GM12878 (cell line): Measurements from ENCODE around the gene FABP7. TPM values are rescaled to one million over a fixed set of nuclear protein-coding genes. Genes with fewer than 3 reads are reported as not detected.

Experiments used
- ATAC-seq: fragments of 200-7000 bp; cut with Tn5 transposase; 3 replicates; pipeline ENCODE4 v1.9.1; 2020; ENCODE audit warnings: mild to moderate bottlenecking, moderate library complexity
- BruUV-seq: library from RNA; stranded (reverse); fragments of 400-500 nt; replicated peaks from 2 replicates; lab custom pipeline; 2021; lab: Mats Ljungman, UMichigan
- CTCF ChIA-PET: fragments of 300-600 bp; sonication (Branson Sonifier 250); formaldehyde crosslinking; extraction: SDS; loops from one replicate; lab custom pipeline; 2021; ENCODE audit warnings: inconsistent platforms; lab: Yijun Ruan, JAX
- POLR2A ChIA-PET: fragments of 350-600 bp; formaldehyde crosslinking; extraction: SDS; loops from one replicate; lab custom pipeline; 2021; ENCODE audit warnings: inconsistent platforms; lab: Charles Lee
- RAD21 ChIA-PET: fragments of 300-600 bp; sonication (Branson Sonifier 250); formaldehyde crosslinking; loops from one replicate; lab custom pipeline; 2023; ENCODE audit warnings: antibody characterized with exemption; ENCODE audit not compliant: unreplicated experiment; lab: Charles Lee
- SMC1A ChIA-PET: fragments of 300-600 bp; sonication (Branson Sonifier 250); formaldehyde crosslinking; loops from one replicate; lab custom pipeline; 2023; ENCODE audit not compliant: unreplicated experiment, uncharacterized antibody; lab: Charles Lee
- DNase-seq: peaks from one replicate; pipeline ENCODE4 v3.0.0-alpha.2; 2011; ENCODE audit warnings: low read depth, low spot score
- FAIRE-seq: peaks from 3 replicates; lab custom pipeline; 2011; peaks lifted over from hg19 to GRCh38; lab: Jason Lieb, UNC
- H2AFZ ChIP-seq: 2 replicates; pipeline ENCODE4 v1.6.0; 2011; ENCODE audit warnings: low read depth, low read length, control low read depth; ENCODE audit not compliant: control insufficient read depth
- H3K27ac ChIP-seq: 2 replicates; pipeline ENCODE4 v1.5.1; 2011; ENCODE audit warnings: control low read depth; ENCODE audit not compliant: control insufficient read depth, insufficient read depth
- H3K27me3 ChIP-seq, 2 experiments: replicated peaks in 1 of 2; 2 replicates each; pipeline versions ENCODE4 v1.6.0 to v1.6.1; 2011; ENCODE audit warnings: low read length in 1 of 2; ENCODE audit not compliant: control insufficient read depth in 2 of 2, insufficient read depth in 2 of 2
- H3K36me3 ChIP-seq, 2 experiments: 2 replicates each; pipeline ENCODE4 v1.5.1; 2011; ENCODE audit warnings: low read length in 1 of 2; ENCODE audit not compliant: control insufficient read depth in 2 of 2, insufficient read depth in 2 of 2
- H3K4me1 ChIP-seq: 2 replicates; pipeline ENCODE4 v1.6.1; 2011; ENCODE audit warnings: mild to moderate bottlenecking, low read length, moderate library complexity, mixed read lengths; ENCODE audit not compliant: control insufficient read depth, insufficient read depth
- H3K4me2 ChIP-seq: 2 replicates; pipeline ENCODE4 v1.6.0; 2011; ENCODE audit warnings: control low read depth; ENCODE audit not compliant: control insufficient read depth, insufficient read depth
- H3K4me3 ChIP-seq: fragments of 200-600 bp; sonication (generic); 2 replicates; pipeline ENCODE4 v1.5.1; 2016
- H3K79me2 ChIP-seq: 2 replicates; pipeline ENCODE4 v1.6.0; 2011; ENCODE audit warnings: low read length; ENCODE audit not compliant: control insufficient read depth, insufficient read depth
- H3K9ac ChIP-seq: 2 replicates; pipeline ENCODE4 v1.8.0; 2011; ENCODE audit warnings: low read length, control low read depth, mixed read lengths; ENCODE audit not compliant: control insufficient read depth, insufficient read depth
- H3K9me3 ChIP-seq: replicated peaks from 3 replicates; pipeline ENCODE4 v1.5.1; 2011; ENCODE audit warnings: mild to moderate bottlenecking, low read length; ENCODE audit not compliant: control insufficient read depth, insufficient read depth
- H4K20me1 ChIP-seq: 2 replicates; pipeline ENCODE4 v1.6.0; 2011; ENCODE audit not compliant: control insufficient read depth, insufficient read depth
- BHLHE40 ChIP-seq, 2 experiments: fragments of 450-650 bp in 1 of 2; IDR thresholded peaks; 2 replicates each; pipeline ENCODE4 v1.6.1; 2011 to 2017; ENCODE audit warnings: low read depth in 2 of 2, borderline replicate concordance in 1 of 2, improper control_type of control experiment in 1 of 2, low read length in 1 of 2, mild to moderate bottlenecking in 1 of 2
- EP300 ChIP-seq, 2 experiments: fragments of 150-350 bp in 1 of 2; IDR thresholded peaks; 2 replicates each; pipeline ENCODE4 v1.6.1; 2011 to 2012; ENCODE audit warnings: low read depth in 2 of 2, low read length in 2 of 2, borderline replicate concordance in 1 of 2, improper control_type of control experiment in 1 of 2, inconsistent platforms in 1 of 2; ENCODE audit not compliant: control insufficient read depth in 1 of 2
- HDAC2 ChIP-seq: fragments of 200-600 bp; sonication (generic); IDR thresholded peaks from 2 replicates; pipeline ENCODE4 v1.6.1; 2017
- NRF1 ChIP-seq: conservative IDR thresholded peaks from 2 replicates; pipeline ENCODE4 v1.6.1; 2011; ENCODE audit warnings: mild to moderate bottlenecking, low read depth, low read length, improper control_type of control experiment
- PML ChIP-seq: IDR thresholded peaks from 2 replicates; pipeline ENCODE4 v1.6.1; 2012; ENCODE audit warnings: low read length, inconsistent platforms
- RELA ChIP-seq: fragments of 450-650 bp; IDR thresholded peaks from 2 replicates; pipeline ENCODE4 v1.8.0; 2014; ENCODE audit warnings: borderline replicate concordance; ENCODE audit not compliant: partially characterized antibody
- STAT1 ChIP-seq: fragments of 450-650 bp; conservative IDR thresholded peaks from 2 replicates; pipeline ENCODE4 v1.6.1; 2014; ENCODE audit warnings: antibody characterized with exemption, mild to moderate bottlenecking
- TARDBP ChIP-seq: IDR thresholded peaks from 2 replicates; pipeline ENCODE4 v1.6.1; 2016; ENCODE audit warnings: borderline replicate concordance
- TCF3 ChIP-seq: IDR thresholded peaks from 2 replicates; pipeline ENCODE4 v1.6.1; 2012; ENCODE audit warnings: low read depth, mild to moderate bottlenecking, low read length, borderline replicate concordance; ENCODE audit not compliant: insufficient read depth
- WGBS: methylation state at CpG from one replicate; pipeline ENCODE4 v1.1.6; 2016; ENCODE audit warnings: low lambda C conversion rate; ENCODE audit not compliant: insufficient replicate concordance, insufficient coverage; ENCODE audit errors: missing lambda C conversion rate; 5-methylcytosine and 5-hydroxymethylcytosine counted together
- in situ Hi-C: fragments of 300-500 bp; cut with MboI; formaldehyde crosslinking; loops from 9 replicates; pipeline ENCODE4 v1.14.3; 2018; ENCODE audit warnings: mixed read lengths
- intact Hi-C: fragments of 100-400 bp; cut with micrococcal nuclease; formaldehyde crosslinking; loops from one replicate; pipeline ENCODE4 v1.14.2; 2022; ENCODE audit not compliant: unreplicated experiment
- polyA plus RNA-seq, 11 experiments: library from polyadenylated mRNA; depleted of rRNA in 4 of 11; unstranded in 6 of 11; stranded (reverse) in 5 of 11; fragments of >200 nt; fragmentation: Nextera tagmentation in 4 of 11; fragmentation: Illumina TruSeq in 1 of 11; extraction: Ambion mirVana in 4 of 11; extraction: Trizol in 1 of 11; gene quantifications; 1 replicate in 1 of 11; 2 replicates in 10 of 11; pipeline versions ENCODE4 v1.2.1 to v1.2.3, GENCODE V29; 2011 to 2016; ENCODE audit warnings: inconsistent platforms in 2 of 11, missing spikeins in 2 of 11, low read depth in 1 of 11
- total RNA-seq, 4 experiments: library from RNA; depleted of rRNA in 3 of 4; stranded (reverse); fragments of >200 nt in 3 of 4; fragmentation: Illumina TruSeq in 1 of 4; extraction: Trizol in 1 of 4; gene quantifications; 2 replicates each; pipeline versions ENCODE4 v1.2.1 to v1.2.3, GENCODE V29; 2013 to 2021
- TF ChIP-seq, protein P1 (sequence below): fragments of 450-650 bp; IDR thresholded peaks from 2 replicates; pipeline ENCODE4 v1.6.1; 2016; ENCODE audit warnings: mild to moderate bottlenecking, moderate library complexity, borderline replicate concordance
- TF ChIP-seq, protein P2 (sequence below), 3 experiments: IDR thresholded peaks in 2 of 3; conservative IDR thresholded peaks in 1 of 3; 2 replicates each; pipeline ENCODE4 v1.5.1; 2011; ENCODE audit warnings: low read depth in 3 of 3, low read length in 3 of 3, mild to moderate bottlenecking in 3 of 3, control low read depth in 2 of 3, moderate library complexity in 2 of 3, inconsistent platforms in 1 of 3, mixed read lengths in 1 of 3; ENCODE audit not compliant: control insufficient read depth in 2 of 3, insufficient read depth in 1 of 3; ENCODE audit errors: extremely low read depth in 1 of 3
- TF ChIP-seq, protein P3 (sequence below): fragments of 450-650 bp; formaldehyde crosslinking; IDR thresholded peaks from 2 replicates; pipeline ENCODE4 v1.4.0; 2020; ENCODE audit warnings: mild to moderate bottlenecking, moderate library complexity

The FABP7 gene
- total and polyA plus RNA-seq, 10 of the 15 experiments (the other 5 are each of a cell fraction or from before 2014, with no cell fraction given), result not detected

DNA sequence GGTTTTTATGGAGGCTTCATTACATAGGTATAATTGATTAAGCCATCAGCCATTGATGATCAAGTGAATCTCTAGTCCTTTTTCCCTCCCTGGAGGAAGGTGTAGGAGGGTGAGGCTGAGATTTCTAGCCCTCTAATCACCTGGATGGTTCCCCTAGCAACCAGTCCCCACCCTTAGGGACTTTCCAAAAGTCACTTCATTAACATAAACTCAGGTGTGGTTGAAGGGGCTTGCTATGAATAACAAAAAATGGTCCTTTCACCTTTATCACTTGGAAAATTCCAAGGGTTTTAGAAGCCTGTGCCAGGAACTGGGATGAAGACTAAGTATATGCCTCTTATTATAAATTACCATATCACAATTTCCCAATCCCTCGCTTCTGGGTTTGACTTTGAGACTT, 49.9 kb downstream of the FABP7 start (continued):
- TF ChIP-seq, protein P1, sequence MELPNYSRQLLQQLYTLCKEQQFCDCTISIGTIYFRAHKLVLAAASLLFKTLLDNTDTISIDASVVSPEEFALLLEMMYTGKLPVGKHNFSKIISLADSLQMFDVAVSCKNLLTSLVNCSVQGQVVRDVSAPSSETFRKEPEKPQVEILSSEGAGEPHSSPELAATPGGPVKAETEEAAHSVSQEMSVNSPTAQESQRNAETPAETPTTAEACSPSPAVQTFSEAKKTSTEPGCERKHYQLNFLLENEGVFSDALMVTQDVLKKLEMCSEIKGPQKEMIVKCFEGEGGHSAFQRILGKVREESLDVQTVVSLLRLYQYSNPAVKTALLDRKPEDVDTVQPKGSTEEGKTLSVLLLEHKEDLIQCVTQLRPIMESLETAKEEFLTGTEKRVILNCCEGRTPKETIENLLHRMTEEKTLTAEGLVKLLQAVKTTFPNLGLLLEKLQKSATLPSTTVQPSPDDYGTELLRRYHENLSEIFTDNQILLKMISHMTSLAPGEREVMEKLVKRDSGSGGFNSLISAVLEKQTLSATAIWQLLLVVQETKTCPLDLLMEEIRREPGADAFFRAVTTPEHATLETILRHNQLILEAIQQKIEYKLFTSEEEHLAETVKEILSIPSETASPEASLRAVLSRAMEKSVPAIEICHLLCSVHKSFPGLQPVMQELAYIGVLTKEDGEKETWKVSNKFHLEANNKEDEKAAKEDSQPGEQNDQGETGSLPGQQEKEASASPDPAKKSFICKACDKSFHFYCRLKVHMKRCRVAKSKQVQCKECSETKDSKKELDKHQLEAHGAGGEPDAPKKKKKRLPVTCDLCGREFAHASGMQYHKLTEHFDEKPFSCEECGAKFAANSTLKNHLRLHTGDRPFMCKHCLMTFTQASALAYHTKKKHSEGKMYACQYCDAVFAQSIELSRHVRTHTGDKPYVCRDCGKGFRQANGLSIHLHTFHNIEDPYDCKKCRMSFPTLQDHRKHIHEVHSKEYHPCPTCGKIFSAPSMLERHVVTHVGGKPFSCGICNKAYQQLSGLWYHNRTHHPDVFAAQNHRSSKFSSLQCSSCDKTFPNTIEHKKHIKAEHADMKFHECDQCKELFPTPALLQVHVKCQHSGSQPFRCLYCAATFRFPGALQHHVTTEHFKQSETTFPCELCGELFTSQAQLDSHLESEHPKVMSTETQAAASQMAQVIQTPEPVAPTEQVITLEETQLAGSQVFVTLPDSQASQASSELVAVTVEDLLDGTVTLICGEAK, result no peak
- TF ChIP-seq PML, result no peak
- no peak for TF ChIP-seq HDAC2
- TF ChIP-seq, protein P2, sequence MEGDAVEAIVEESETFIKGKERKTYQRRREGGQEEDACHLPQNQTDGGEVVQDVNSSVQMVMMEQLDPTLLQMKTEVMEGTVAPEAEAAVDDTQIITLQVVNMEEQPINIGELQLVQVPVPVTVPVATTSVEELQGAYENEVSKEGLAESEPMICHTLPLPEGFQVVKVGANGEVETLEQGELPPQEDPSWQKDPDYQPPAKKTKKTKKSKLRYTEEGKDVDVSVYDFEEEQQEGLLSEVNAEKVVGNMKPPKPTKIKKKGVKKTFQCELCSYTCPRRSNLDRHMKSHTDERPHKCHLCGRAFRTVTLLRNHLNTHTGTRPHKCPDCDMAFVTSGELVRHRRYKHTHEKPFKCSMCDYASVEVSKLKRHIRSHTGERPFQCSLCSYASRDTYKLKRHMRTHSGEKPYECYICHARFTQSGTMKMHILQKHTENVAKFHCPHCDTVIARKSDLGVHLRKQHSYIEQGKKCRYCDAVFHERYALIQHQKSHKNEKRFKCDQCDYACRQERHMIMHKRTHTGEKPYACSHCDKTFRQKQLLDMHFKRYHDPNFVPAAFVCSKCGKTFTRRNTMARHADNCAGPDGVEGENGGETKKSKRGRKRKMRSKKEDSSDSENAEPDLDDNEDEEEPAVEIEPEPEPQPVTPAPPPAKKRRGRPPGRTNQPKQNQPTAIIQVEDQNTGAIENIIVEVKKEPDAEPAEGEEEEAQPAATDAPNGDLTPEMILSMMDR (IDR thresholded peaks at IDR 0.05 in 2 of 3, conservative IDR thresholded peaks at IDR 0.05 in 1 of 3; ENCODE audit: control insufficient read depth in 2 of 3, extremely low read depth in 1 of 3, insufficient read depth in 1 of 3, low read depth in 3 of 3, low read length in 3 of 3), result no peak

DNA sequence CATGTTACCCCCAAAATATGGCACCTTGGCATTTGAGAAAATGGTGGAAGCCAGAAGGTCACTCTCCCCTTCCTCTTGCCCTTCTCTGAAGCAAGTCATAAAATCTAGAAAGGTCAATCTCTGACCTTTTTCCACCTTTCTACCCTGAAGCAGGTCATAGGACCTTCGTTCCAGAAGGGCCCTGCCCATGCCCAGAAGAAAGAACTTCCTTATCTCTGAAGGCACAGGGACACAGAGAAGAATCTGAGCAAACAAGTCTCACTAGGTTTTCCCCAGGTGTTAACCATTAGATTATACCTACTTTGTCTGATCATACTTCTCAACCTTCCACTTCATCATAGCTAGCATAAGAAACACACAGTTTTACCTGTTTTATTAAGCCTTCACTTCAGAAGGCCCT, 52.0 kb downstream of the FABP7 start:
- FAIRE-seq (no peak), DNase-seq (no peak), ATAC-seq (no peak)
- ChIA-PET POLR2A (interaction anchor here (1.1 kb wide), 1 partner anchor 91 kb away, joined by 3 read pairs; no protein-coding TSS in a partner anchor), SMC1A (interaction anchor here (0.7 to 4.6 kb wide), 11 partner anchors 12 to 100 kb away, joined by 3 to 23 read pairs (median 4); partner anchors contain the start of gene SMPDL3A), CTCF (interaction anchor here (1.2 to 3.1 kb wide), 8 partner anchors 8 to 340 kb away, joined by 3 to 21 read pairs (median 4); no protein-coding TSS in a partner anchor), RAD21 (interaction anchor here (1.1 to 1.2 kb wide), 4 partner anchors 11 to 104 kb away, joined by 3 to 5 read pairs (median 4); no protein-coding TSS in a partner anchor)
- Histone ChIP-seq H3K27me3 (0 out of 4 replicates have a peak, but pooled peaks cover 0 to 3% of the 10 kb centered on the region in 2 experiments), H3K79me2 (no peaks in the 10 kb centered on the region), H3K9ac (no peak overlapping the region), H4K20me1 (no peaks in the 10 kb centered on the region), H2AFZ (no peak overlapping the region), H3K9me3 (no peaks in the 10 kb centered on the region), H3K36me3 (no peaks in the 10 kb centered on the region), H3K4me1 (no peaks in the 10 kb centered on the region), H3K4me3 (no peak overlapping the region), H3K4me2 (no peak overlapping the region), H3K27ac (no peak overlapping the region)
- in situ Hi-C loops (no loop called here), intact Hi-C loops (no loop called here)
- 0% methylated on average over 1 of the region's 1 CpG for WGBS
- BruUV-seq, result no TSS peak
- no peak for TF ChIP-seq TCF3
- TF ChIP-seq STAT1, result no peak
- no peak for TF ChIP-seq TARDBP
- no peak for TF ChIP-seq BHLHE40 (IDR thresholded peaks at IDR 0.05; ENCODE audit: borderline replicate concordance in 1 of 2, low read depth in 2 of 2, low read length in 1 of 2)
- TF ChIP-seq, protein P3, sequence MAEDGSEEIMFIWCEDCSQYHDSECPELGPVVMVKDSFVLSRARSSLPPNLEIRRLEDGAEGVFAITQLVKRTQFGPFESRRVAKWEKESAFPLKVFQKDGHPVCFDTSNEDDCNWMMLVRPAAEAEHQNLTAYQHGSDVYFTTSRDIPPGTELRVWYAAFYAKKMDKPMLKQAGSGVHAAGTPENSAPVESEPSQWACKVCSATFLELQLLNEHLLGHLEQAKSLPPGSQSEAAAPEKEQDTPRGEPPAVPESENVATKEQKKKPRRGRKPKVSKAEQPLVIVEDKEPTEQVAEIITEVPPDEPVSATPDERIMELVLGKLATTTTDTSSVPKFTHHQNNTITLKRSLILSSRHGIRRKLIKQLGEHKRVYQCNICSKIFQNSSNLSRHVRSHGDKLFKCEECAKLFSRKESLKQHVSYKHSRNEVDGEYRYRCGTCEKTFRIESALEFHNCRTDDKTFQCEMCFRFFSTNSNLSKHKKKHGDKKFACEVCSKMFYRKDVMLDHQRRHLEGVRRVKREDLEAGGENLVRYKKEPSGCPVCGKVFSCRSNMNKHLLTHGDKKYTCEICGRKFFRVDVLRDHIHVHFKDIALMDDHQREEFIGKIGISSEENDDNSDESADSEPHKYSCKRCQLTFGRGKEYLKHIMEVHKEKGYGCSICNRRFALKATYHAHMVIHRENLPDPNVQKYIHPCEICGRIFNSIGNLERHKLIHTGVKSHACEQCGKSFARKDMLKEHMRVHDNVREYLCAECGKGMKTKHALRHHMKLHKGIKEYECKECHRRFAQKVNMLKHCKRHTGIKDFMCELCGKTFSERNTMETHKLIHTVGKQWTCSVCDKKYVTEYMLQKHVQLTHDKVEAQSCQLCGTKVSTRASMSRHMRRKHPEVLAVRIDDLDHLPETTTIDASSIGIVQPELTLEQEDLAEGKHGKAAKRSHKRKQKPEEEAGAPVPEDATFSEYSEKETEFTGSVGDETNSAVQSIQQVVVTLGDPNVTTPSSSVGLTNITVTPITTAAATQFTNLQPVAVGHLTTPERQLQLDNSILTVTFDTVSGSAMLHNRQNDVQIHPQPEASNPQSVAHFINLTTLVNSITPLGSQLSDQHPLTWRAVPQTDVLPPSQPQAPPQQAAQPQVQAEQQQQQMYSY (CRISPR knock-in tag), result no peak
- TF ChIP-seq NRF1, result no peak
- TF ChIP-seq EP300 (IDR thresholded peaks at IDR 0.05; ENCODE audit: borderline replicate concordance in 1 of 2, control insufficient read depth in 1 of 2, low read depth in 2 of 2, low read length in 2 of 2), result no peak
- TF ChIP-seq RELA, result no peak
